Ishikawa (cell line): Measurements from ENCODE around the gene PARD3.

Experiments
- CEBPB ChIP-seq: IDR thresholded peaks from 2 replicates; pipeline ENCODE4 v1.6.1; 2012
- EP300 ChIP-seq: IDR thresholded peaks from 2 replicates; pipeline ENCODE4 v1.6.1; 2012; ENCODE audit warnings: borderline replicate concordance
- FOXM1 ChIP-seq: IDR thresholded peaks from 2 replicates; pipeline ENCODE4 v1.6.1; 2012; ENCODE audit warnings: low read depth, borderline replicate concordance
- MAX ChIP-seq: IDR thresholded peaks from 2 replicates; pipeline ENCODE4 v1.6.1; 2012
- RAD21 ChIP-seq: IDR thresholded peaks from 2 replicates; pipeline ENCODE4 v1.6.1; 2012; ENCODE audit warnings: low read depth
- REST ChIP-seq: IDR thresholded peaks from 2 replicates; pipeline ENCODE4 v1.6.1; 2012; ENCODE audit warnings: low read depth, mild to moderate bottlenecking
- TEAD4 ChIP-seq: IDR thresholded peaks from 2 replicates; pipeline ENCODE4 v1.6.1; 2012
- USF1 ChIP-seq: IDR thresholded peaks from 2 replicates; pipeline ENCODE4 v1.6.1; 2012
- YY1 ChIP-seq: IDR thresholded peaks from 2 replicates; pipeline ENCODE4 v1.6.1; 2012; ENCODE audit warnings: low read depth
- ZBTB7A ChIP-seq: IDR thresholded peaks from 2 replicates; pipeline ENCODE4 v1.6.1; 2012; ENCODE audit warnings: low read depth

GRCh38 chr10:34196058-34196433 lies 619.0 kb downstream of the PARD3 start:
- TF ChIP-seq TEAD4 (no peak), YY1 (no peak), USF1 (no peak), ZBTB7A (no peak), RAD21 (no peak), CEBPB (no peak), REST (no peak), FOXM1 (no peak), MAX (no peak), EP300 (no peak)
